HEK293 (cell line): ENCODE data around the gene ZNF787.

Experiments
- BCL11A ChIP-seq: fragments of 450-650 bp; formaldehyde crosslinking; IDR thresholded peaks from 2 replicates; pipeline ENCODE4 v1.5.1; 2016; ENCODE audit warnings: low read depth, missing biosample characterization, missing genetic modification characterization
- PRDM2 ChIP-seq: fragments of 450-650 bp; formaldehyde crosslinking; IDR thresholded peaks from 2 replicates; pipeline ENCODE4 v1.5.1; 2016; ENCODE audit warnings: missing biosample characterization, missing genetic modification characterization, borderline replicate concordance
- YY2 ChIP-seq: fragments of 450-650 bp; formaldehyde crosslinking; IDR thresholded peaks from 2 replicates; pipeline ENCODE4 v1.5.1; 2016; ENCODE audit warnings: missing biosample characterization, missing genetic modification characterization
- ZBTB10 ChIP-seq: fragments of 450-650 bp; formaldehyde crosslinking; IDR thresholded peaks from 2 replicates; pipeline ENCODE4 v1.5.1; 2016; ENCODE audit warnings: missing biosample characterization, missing genetic modification characterization
- ZBTB26 ChIP-seq: fragments of 450-650 bp; formaldehyde crosslinking; optimal IDR thresholded peaks from 2 replicates; pipeline ENCODE3; 2016; ENCODE audit warnings: missing biosample characterization, mild to moderate bottlenecking, missing genetic modification characterization
- ZBTB8A ChIP-seq: fragments of 450-650 bp; formaldehyde crosslinking; IDR thresholded peaks from 2 replicates; pipeline ENCODE4 v1.5.1; 2016; ENCODE audit warnings: missing biosample characterization, missing genetic modification characterization
- ZNF335 ChIP-seq: fragments of 450-650 bp; formaldehyde crosslinking; conservative IDR thresholded peaks from 2 replicates; pipeline ENCODE4 v1.5.1; 2016; ENCODE audit warnings: missing biosample characterization, missing genetic modification characterization
- ZNF521 ChIP-seq: fragments of 450-650 bp; formaldehyde crosslinking; IDR thresholded peaks from 2 replicates; pipeline ENCODE4 v1.5.1; 2017; ENCODE audit warnings: missing biosample characterization, mild to moderate bottlenecking, missing genetic modification characterization
- ZNF549 ChIP-seq: fragments of 450-650 bp; IDR thresholded peaks from 2 replicates; pipeline ENCODE4 v1.5.1; 2018; ENCODE audit warnings: missing biosample characterization, missing genetic modification characterization, mild to moderate bottlenecking, inconsistent platforms, moderate library complexity
- ZNF580 ChIP-seq: fragments of 450-650 bp; formaldehyde crosslinking; IDR thresholded peaks from 2 replicates; pipeline ENCODE4 v1.5.1; 2016; ENCODE audit warnings: missing biosample characterization, missing genetic modification characterization
- ZSCAN16 ChIP-seq: fragments of 450-650 bp; formaldehyde crosslinking; IDR thresholded peaks from 2 replicates; pipeline ENCODE4 v1.5.1; 2016; ENCODE audit warnings: missing biosample characterization, missing genetic modification characterization
- ZSCAN5A ChIP-seq: fragments of 450-650 bp; formaldehyde crosslinking; IDR thresholded peaks from 2 replicates; pipeline ENCODE4 v1.5.1; 2016; ENCODE audit warnings: missing biosample characterization, missing genetic modification characterization
- TF ChIP-seq, protein P1 (sequence below): fragments of 450-650 bp; formaldehyde crosslinking; IDR thresholded peaks from 2 replicates; pipeline ENCODE4 v1.5.1; 2016; ENCODE audit warnings: missing biosample characterization, missing genetic modification characterization, borderline replicate concordance
- TF ChIP-seq, protein P2 (sequence below): fragments of 450-650 bp; formaldehyde crosslinking; IDR thresholded peaks from 2 replicates; pipeline ENCODE4 v1.5.1; 2016; ENCODE audit warnings: missing biosample characterization, missing genetic modification characterization
- TF ChIP-seq, protein P3 (sequence below): fragments of 450-650 bp; formaldehyde crosslinking; IDR thresholded peaks from 2 replicates; pipeline ENCODE4 v1.5.1; 2017; ENCODE audit warnings: missing biosample characterization, missing genetic modification characterization

The ZNF787 gene

GRCh38 chr19:56120371-56121179 lies 520 bp downstream of the ZNF787 start (continued):
- TF ChIP-seq ZSCAN5A (tag by site-specific recombination) (no peak), ZBTB26 (peak; percentile 73), ZBTB10 (tag by site-specific recombination) (peak; percentile 86), ZNF335 (tag by site-specific recombination) (peak; percentile 65), BCL11A (tag by site-specific recombination) (no peak), ZNF580 (tag by site-specific recombination) (0 out of 2 replicates have a peak, but pooled peaks have one; percentile 23), YY2 (tag by site-specific recombination) (no peak), ZBTB8A (tag by site-specific recombination) (0 out of 2 replicates have a peak, but pooled peaks have one; percentile 22), PRDM2 (tag by site-specific recombination) (no peak), ZNF549 (tag by site-specific recombination) (no peak), ZSCAN16 (tag by site-specific recombination) (no peak), ZNF521 (tag by site-specific recombination) (no peak)
- TF ChIP-seq, protein P1, sequence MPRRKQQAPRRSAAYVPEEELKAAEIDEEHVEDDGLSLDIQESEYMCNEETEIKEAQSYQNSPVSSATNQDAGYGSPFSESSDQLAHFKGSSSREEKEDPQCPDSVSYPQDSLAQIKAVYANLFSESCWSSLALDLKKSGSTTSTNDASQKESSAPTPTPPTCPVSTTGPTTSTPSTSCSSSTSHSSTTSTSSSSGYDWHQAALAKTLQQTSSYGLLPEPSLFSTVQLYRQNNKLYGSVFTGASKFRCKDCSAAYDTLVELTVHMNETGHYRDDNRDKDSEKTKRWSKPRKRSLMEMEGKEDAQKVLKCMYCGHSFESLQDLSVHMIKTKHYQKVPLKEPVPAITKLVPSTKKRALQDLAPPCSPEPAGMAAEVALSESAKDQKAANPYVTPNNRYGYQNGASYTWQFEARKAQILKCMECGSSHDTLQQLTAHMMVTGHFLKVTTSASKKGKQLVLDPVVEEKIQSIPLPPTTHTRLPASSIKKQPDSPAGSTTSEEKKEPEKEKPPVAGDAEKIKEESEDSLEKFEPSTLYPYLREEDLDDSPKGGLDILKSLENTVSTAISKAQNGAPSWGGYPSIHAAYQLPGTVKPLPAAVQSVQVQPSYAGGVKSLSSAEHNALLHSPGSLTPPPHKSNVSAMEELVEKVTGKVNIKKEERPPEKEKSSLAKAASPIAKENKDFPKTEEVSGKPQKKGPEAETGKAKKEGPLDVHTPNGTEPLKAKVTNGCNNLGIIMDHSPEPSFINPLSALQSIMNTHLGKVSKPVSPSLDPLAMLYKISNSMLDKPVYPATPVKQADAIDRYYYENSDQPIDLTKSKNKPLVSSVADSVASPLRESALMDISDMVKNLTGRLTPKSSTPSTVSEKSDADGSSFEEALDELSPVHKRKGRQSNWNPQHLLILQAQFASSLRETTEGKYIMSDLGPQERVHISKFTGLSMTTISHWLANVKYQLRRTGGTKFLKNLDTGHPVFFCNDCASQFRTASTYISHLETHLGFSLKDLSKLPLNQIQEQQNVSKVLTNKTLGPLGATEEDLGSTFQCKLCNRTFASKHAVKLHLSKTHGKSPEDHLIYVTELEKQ (tag by site-specific recombination), result no peak
- TF ChIP-seq, protein P2, sequence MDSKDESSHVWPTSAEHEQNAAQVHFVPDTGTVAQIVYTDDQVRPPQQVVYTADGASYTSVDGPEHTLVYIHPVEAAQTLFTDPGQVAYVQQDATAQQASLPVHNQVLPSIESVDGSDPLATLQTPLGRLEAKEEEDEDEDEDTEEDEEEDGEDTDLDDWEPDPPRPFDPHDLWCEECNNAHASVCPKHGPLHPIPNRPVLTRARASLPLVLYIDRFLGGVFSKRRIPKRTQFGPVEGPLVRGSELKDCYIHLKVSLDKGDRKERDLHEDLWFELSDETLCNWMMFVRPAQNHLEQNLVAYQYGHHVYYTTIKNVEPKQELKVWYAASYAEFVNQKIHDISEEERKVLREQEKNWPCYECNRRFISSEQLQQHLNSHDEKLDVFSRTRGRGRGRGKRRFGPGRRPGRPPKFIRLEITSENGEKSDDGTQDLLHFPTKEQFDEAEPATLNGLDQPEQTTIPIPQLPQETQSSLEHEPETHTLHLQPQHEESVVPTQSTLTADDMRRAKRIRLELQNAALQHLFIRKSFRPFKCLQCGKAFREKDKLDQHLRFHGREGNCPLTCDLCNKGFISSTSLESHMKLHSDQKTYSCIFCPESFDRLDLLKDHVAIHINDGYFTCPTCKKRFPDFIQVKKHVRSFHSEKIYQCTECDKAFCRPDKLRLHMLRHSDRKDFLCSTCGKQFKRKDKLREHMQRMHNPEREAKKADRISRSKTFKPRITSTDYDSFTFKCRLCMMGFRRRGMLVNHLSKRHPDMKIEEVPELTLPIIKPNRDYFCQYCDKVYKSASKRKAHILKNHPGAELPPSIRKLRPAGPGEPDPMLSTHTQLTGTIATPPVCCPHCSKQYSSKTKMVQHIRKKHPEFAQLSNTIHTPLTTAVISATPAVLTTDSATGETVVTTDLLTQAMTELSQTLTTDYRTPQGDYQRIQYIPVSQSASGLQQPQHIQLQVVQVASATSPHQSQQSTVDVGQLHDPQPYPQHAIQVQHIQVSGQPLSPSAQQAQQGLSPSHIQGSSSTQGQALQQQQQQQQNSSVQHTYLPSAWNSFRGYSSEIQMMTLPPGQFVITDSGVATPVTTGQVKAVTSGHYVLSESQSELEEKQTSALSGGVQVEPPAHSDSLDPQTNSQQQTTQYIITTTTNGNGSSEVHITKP (tag by site-specific recombination), result no peak
- TF ChIP-seq, protein P3, sequence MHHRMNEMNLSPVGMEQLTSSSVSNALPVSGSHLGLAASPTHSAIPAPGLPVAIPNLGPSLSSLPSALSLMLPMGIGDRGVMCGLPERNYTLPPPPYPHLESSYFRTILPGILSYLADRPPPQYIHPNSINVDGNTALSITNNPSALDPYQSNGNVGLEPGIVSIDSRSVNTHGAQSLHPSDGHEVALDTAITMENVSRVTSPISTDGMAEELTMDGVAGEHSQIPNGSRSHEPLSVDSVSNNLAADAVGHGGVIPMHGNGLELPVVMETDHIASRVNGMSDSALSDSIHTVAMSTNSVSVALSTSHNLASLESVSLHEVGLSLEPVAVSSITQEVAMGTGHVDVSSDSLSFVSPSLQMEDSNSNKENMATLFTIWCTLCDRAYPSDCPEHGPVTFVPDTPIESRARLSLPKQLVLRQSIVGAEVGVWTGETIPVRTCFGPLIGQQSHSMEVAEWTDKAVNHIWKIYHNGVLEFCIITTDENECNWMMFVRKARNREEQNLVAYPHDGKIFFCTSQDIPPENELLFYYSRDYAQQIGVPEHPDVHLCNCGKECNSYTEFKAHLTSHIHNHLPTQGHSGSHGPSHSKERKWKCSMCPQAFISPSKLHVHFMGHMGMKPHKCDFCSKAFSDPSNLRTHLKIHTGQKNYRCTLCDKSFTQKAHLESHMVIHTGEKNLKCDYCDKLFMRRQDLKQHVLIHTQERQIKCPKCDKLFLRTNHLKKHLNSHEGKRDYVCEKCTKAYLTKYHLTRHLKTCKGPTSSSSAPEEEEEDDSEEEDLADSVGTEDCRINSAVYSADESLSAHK (tag by site-specific recombination), result no peak
